GM12873 (cell line): ENCODE results near the gene FOXK2.

ENCODE experiments used
- TF ChIP-seq, protein P1 (sequence below): IDR thresholded peaks from 2 replicates; pipeline ENCODE4 v1.5.1; 2012; ENCODE audit warnings: low read depth, mild to moderate bottlenecking, moderate library complexity, low read length, control low read depth; ENCODE audit not compliant: insufficient read depth; ENCODE audit errors: missing control alignments

The FOXK2 gene

DNA sequence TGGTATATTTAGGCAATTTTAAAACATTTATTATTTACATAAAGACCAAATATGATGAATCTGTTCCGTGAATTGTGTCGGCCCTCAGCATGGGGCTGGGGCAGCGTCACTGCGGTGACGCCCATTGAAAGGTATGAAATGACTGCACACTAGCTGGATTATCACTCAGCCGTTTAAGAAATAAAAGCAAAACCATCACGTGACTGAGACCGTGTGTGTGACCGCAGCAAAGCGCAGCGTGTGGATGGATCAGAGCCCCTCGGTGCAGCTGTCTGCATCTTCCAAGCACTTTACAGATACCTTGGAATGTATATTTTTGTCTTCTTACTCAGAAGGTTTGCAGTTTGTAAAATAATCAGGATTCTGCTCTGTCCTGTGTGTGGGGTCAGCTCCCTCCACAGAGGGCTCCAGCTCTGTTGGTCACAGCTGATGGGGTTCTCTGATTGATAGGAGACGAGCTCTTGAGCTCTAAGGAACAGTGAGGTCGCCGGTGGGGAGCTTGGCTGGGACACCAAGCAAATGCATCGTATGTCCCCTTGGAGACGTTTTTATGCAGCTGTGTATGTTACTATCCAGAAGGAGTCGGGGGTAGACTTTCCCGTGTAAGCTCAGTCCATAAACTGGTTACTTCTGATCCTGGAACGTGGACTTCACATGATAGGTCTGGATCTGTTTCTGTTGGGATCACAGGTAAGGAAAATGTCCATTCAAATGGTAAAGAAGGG, 83.6 kb downstream of the FOXK2 start:
- TF ChIP-seq, protein P1, sequence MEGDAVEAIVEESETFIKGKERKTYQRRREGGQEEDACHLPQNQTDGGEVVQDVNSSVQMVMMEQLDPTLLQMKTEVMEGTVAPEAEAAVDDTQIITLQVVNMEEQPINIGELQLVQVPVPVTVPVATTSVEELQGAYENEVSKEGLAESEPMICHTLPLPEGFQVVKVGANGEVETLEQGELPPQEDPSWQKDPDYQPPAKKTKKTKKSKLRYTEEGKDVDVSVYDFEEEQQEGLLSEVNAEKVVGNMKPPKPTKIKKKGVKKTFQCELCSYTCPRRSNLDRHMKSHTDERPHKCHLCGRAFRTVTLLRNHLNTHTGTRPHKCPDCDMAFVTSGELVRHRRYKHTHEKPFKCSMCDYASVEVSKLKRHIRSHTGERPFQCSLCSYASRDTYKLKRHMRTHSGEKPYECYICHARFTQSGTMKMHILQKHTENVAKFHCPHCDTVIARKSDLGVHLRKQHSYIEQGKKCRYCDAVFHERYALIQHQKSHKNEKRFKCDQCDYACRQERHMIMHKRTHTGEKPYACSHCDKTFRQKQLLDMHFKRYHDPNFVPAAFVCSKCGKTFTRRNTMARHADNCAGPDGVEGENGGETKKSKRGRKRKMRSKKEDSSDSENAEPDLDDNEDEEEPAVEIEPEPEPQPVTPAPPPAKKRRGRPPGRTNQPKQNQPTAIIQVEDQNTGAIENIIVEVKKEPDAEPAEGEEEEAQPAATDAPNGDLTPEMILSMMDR = no peak

DNA sequence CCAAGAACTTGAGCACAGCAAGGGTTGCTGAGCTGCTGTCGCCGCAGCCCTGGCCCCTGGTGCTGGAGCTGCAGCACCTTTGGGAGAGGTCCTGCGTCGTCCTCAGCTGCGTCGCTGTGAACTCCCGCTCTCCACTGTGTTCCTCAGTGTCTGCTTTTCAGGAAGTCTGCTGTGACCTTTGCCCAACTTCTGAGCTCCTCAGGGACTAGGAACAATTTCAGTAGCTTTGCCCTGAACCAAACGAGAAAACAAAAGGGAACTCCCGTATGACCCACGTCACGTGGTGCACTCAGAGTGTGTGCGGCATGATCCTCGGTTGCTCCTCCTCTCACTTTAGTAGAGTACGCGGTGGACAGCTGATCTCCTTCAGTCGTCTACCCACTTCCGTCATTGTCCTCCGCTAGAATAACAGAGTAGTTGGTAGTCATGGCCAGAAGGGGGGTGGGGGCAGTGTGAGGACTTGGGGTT, 84.5 kb downstream of the FOXK2 start:
- TF ChIP-seq, protein P1 = no peak

DNA sequence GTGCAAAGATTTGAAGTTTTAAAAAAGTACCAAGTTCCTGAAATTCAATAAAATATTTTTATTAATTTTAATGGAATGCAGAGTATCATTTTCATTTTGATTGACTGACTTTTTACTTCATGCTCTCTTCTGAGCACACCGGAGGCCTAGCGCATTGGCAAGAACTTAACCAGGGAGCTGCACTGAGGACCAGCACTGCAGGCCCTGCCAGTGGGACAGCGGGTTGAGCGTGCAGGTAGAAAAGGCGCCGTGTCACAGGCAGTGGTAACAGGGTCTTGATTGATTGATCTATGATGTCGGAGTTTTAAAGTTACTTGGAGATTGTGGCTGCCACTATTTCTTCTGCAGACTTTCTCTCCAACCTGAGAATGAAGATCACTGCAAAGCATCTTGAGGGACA, 85.0 kb downstream of the FOXK2 start:
- TF ChIP-seq, protein P1 = no peak

DNA sequence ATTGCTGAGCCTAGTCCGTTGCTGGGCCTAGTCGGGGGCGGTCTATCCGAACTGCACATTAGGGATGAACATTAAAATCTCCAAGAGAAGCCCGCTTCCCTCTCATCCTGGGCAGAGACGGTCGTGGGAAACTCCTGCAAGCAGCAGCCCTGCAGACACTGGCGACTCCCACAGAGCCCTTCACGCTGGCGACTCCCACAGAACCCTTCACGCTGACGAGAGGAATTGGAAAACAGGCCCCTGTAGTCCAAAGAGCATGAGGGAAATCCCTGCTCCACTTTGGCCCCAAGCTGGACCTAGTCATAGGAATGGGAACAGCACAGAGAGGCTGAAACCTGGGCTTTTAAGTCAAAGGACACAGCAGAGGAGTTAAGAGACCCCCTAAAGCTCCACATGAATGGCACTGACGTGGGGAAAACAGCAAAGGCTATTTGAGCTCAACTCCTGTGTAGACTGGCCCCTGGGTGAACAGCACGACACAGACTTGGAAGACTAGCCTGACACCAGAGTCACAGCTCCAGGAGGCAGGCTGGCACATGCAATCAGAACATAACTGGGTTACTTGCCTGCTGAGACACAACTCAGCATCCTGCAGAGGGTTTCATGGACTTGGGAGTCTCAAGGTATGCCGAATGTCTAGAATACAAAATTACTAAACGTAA, 86.5 kb downstream of the FOXK2 start:
- TF ChIP-seq, protein P1 = no peak

DNA sequence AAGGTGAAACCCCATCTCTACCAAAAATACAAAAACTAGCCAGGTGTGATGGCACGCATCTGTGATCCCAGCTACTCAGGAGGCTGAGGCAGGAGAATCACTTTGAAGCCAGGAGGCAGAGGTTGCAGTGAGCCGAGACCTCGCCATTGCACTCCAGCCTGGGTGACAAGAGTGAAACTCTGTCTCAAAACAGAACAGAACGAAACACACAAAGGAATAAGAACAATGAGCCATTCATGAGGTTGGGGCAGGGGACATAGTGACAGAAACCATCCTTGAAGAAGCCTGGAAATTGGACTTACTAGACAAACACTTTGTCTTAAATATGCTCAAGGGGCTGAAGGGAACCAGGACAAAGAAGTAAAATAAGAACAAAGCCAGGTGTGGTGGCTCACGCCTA, 89.3 kb downstream of the FOXK2 start:
- TF ChIP-seq, protein P1 = no peak

DNA sequence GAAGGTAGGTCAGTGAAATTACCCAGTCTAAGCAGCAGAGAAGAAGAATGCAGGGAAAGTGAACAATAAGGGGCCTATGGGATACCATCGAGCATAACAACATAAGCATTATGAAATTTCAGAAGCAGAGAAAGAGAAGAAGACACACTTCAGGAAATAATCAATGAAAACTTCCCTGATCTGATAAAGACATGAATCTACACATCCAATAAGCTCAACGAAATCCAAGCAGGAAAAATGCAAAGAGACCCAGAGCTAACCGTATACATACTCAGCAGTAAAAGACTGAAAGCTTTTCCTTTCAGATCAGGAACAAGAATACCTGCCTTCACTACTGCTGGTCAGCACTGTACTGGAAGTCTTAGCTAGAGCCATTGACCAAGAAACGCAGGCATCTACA, 90.1 kb downstream of the FOXK2 start:
- TF ChIP-seq, protein P1 = no peak

GRCh38 chr17:82611140-82612058, 91.9 kb downstream of the FOXK2 start:
- TF ChIP-seq, protein P1 = no peak
